ENCODE data around the gene KCNQ1.

The KCNQ1 gene

GRCh38 chr11:2449548-2450320, 4.9 kb downstream of the KCNQ1 start:
- TF ChIP-seq CTCF (IDR thresholded peaks at IDR 0.05; ENCODE audit: insufficient read depth, missing control alignments) = no peak
- DNase-seq (ENCODE audit: insufficient read length, low spot score) = no peak
- no peak for FAIRE-seq

- FAIRE-seq = no peak
- no peak for TF ChIP-seq CTCF (IDR thresholded peaks at IDR 0.05; ENCODE audit: insufficient read depth, missing control alignments)
These were observed 5.7 kb downstream of the KCNQ1 start for GRCh38 chr11:2450321-2451041.

DNA sequence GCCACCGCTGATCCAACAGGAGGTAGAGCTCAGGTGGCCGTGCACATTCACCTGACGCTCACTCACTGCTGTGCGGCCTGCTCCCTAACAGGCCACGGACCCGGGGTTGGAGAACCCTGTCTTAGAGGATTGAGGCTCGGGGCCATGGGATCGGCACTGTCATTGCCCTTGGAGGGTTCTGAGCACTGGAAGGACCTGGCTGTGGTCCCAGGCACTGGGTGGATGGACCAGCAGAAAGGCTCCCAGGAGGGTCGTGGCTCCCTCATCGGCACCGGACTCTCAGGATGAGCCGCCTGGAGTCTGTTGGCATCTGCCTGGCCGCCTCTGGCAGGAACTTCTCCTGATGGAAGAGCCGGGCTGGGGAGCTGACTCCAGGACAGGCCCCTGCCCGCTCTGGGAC, 6.5 kb downstream of the KCNQ1 start:
- FAIRE-seq (no peak), DNase-seq (ENCODE audit: insufficient read length, low spot score) (no peak)
- no peak for TF ChIP-seq CTCF (IDR thresholded peaks at IDR 0.05; ENCODE audit: insufficient read depth, missing control alignments)

More at GRCh38 chr11:2450321-2451041, 5.7 kb downstream of the KCNQ1 start:
- DNase-seq (ENCODE audit: insufficient read length, low spot score) = no peak

GRCh38 chr11:2451916-2452315, 7.1 kb downstream of the KCNQ1 start:
- TF ChIP-seq CTCF (IDR thresholded peaks at IDR 0.05; ENCODE audit: insufficient read depth, missing control alignments) = no peak
- DNase-seq (ENCODE audit: insufficient read length, low spot score) = no peak
- no peak for FAIRE-seq

- FAIRE-seq = no peak
- DNase-seq (ENCODE audit: insufficient read length, low spot score) = no peak
- no peak for TF ChIP-seq CTCF (IDR thresholded peaks at IDR 0.05; ENCODE audit: insufficient read depth, missing control alignments)
These were observed 7.7 kb downstream of the KCNQ1 start for GRCh38 chr11:2452321-2453012.

DNA sequence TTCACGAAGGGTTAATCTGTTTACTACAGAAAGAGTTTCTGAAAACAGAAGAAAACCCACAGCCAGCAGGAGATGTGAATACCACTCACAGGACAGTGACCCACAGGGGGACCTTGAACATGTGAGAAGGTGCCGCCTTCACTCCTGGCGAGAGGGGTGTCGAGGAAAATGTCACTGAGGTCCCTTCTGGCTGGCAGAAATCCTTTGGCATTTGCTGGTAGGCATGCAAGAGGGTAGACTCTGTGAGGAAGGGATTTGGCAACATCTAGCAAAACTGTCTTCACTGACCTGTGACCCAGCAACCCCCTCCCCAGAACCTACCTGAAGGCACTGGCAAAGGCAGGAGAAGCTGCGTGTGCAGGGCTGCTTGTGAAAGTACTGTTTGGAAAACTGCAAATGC, 8.6 kb downstream of the KCNQ1 start:
- TF ChIP-seq CTCF (IDR thresholded peaks at IDR 0.05; ENCODE audit: insufficient read depth, missing control alignments) = no peak
- DNase-seq (ENCODE audit: insufficient read length, low spot score) (no peak), FAIRE-seq (no peak)
